Thyroid gland (tissue), 4 donors: ENCODE data around the gene PPOX.
A peak's percentile ranks its signal among the peaks of the same experiment; 100 is the strongest.

Source experiments
- POLR2A ChIP-seq, 2 donors: fragments of 450-650 bp; IDR thresholded peaks; one replicate each; pipeline ENCODE4 v1.6.1; 2017; ENCODE audit warnings: antibody characterized with exemption in 2 of 2, mild to moderate bottlenecking in 2 of 2, moderate library complexity in 1 of 2
- TF ChIP-seq, protein P1 (sequence below), 6 experiments: fragments of 200-600 bp in 3 of 6; fragments of 450-650 bp in 3 of 6; sonication (generic) in 3 of 6; IDR thresholded peaks; one replicate each; pipeline ENCODE4 v1.5.1; 2016 to 2019; ENCODE audit warnings: antibody characterized with exemption in 6 of 6, mild to moderate bottlenecking in 2 of 6, inconsistent platforms in 1 of 6, moderate library complexity in 1 of 6

DNA sequence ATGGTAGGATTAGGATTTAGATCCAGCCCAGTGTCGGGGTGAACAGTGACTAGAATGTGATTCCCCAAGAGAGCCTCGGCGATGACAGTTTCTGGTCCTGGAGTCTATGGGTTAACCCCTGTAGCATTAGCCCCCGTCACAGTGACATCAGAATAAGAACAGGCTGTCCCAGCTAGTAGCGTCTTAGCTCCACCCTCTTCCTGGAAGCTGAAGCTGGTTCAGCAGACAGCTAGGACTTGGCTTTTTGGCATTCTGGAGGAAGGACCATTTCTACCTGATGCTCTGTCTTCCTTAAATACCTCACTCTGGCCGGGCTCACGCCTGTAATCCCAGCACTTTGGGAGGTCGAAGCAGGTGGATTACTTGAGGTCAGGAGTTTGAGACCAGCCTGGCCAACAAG lies 40.9 kb downstream of the PPOX start:
- TF ChIP-seq, protein P1, sequence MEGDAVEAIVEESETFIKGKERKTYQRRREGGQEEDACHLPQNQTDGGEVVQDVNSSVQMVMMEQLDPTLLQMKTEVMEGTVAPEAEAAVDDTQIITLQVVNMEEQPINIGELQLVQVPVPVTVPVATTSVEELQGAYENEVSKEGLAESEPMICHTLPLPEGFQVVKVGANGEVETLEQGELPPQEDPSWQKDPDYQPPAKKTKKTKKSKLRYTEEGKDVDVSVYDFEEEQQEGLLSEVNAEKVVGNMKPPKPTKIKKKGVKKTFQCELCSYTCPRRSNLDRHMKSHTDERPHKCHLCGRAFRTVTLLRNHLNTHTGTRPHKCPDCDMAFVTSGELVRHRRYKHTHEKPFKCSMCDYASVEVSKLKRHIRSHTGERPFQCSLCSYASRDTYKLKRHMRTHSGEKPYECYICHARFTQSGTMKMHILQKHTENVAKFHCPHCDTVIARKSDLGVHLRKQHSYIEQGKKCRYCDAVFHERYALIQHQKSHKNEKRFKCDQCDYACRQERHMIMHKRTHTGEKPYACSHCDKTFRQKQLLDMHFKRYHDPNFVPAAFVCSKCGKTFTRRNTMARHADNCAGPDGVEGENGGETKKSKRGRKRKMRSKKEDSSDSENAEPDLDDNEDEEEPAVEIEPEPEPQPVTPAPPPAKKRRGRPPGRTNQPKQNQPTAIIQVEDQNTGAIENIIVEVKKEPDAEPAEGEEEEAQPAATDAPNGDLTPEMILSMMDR (IDR thresholded peaks at IDR 0.05): no peak
- TF ChIP-seq POLR2A (IDR thresholded peaks at IDR 0.05): peak in 1 of 2 donors; percentile 28
